Astrocyte (in vitro differentiated cells and primary cell): ENCODE measurements around the gene SLC25A27.

Experiments
- CTCF ChIP-seq: IDR thresholded peaks from 2 replicates; pipeline ENCODE4 v1.5.1; 2011; ENCODE audit warnings: low read depth, mild to moderate bottlenecking, inconsistent platforms, low read length, moderate library complexity; ENCODE audit not compliant: insufficient read depth
- EZH2 ChIP-seq: IDR thresholded peaks from 2 replicates; pipeline ENCODE4 v1.6.1; 2012; ENCODE audit warnings: mild to moderate bottlenecking, low read length, inconsistent platforms; ENCODE audit not compliant: insufficient read depth

- TF ChIP-seq CTCF (no peak), EZH2 (no peak)
Measured at GRCh38 chr6:46667377-46667776, 14.6 kb downstream of the SLC25A27 start.
